RWPE1 (cell line): Measurements from ENCODE around the gene ASPDH.

Source experiments
- CTCF ChIA-PET: fragments of 350-600 bp; sonication (Branson Sonifier 250); formaldehyde crosslinking; extraction: SDS; loops from one replicate; lab custom pipeline; 2021; lab: Yijun Ruan, JAX
- POLR2A ChIA-PET: fragments of 400-600 bp; formaldehyde crosslinking; extraction: SDS; loops from one replicate; lab custom pipeline; 2020; ENCODE audit warnings: antibody characterized with exemption; ENCODE audit not compliant: low non-redundant PET; lab: Yijun Ruan, JAX
- DNase-seq: peaks from one replicate; pipeline ENCODE4 v3.0.0; 2012; ENCODE audit warnings: low spot score
- H3K27ac ChIP-seq: fragments of 450-650 bp; 2 replicates; pipeline ENCODE4 v1.5.1; 2017
- CTCF ChIP-seq: fragments of 450-650 bp; conservative IDR thresholded peaks from 2 replicates; pipeline ENCODE4 v1.5.1; 2017; ENCODE audit warnings: low read depth, mild to moderate bottlenecking

The ASPDH gene

GRCh38 chr19:50537769-50538230 lies 24.1 kb upstream of the ASPDH start:
- ChIA-PET CTCF (interaction anchor here (0.6 to 2.6 kb wide), 21 partner anchors 9 to 1150 kb away, joined by 3 to 23 read pairs (median 4); no protein-coding TSS in a partner anchor), POLR2A (no interaction called here)
- DNase-seq, result peak; percentile 76
- peak; percentile 80 for TF ChIP-seq CTCF
- no peak overlapping the region for H3K27ac ChIP-seq

GRCh38 chr19:50537306-50537685 lies 23.6 kb upstream of the ASPDH start:
- TF ChIP-seq CTCF, result no peak
- ChIA-PET CTCF (interaction anchor here (0.6 to 2.6 kb wide), 14 partner anchors 8 to 486 kb away, joined by 3 to 23 read pairs (median 4); no protein-coding TSS in a partner anchor), POLR2A (no interaction called here)
- no peak overlapping the region for H3K27ac ChIP-seq
- no peak for DNase-seq

GRCh38 chr19:50536662-50537305 lies 23.1 kb upstream of the ASPDH start:
- POLR2A ChIA-PET, result no interaction called here
- no peak for DNase-seq
- TF ChIP-seq CTCF, result no peak
- no peak overlapping the region for H3K27ac ChIP-seq
- CTCF ChIA-PET, result interaction anchor here (0.6 to 2.6 kb wide), 5 partner anchors 20 to 188 kb away, joined by 3 to 23 read pairs (median 5); no protein-coding TSS in a partner anchor

GRCh38 chr19:50535672-50536187 lies 22.0 kb upstream of the ASPDH start:
- ChIA-PET POLR2A (no interaction called here), CTCF (interaction anchor here (0.7 to 2.6 kb wide), 2 partner anchors 21 to 247 kb away, joined by 4 to 23 read pairs; no protein-coding TSS in a partner anchor)
- H3K27ac ChIP-seq, result no peak overlapping the region
- TF ChIP-seq CTCF, result no peak
- no peak for DNase-seq

- ChIA-PET POLR2A (no interaction called here), CTCF (no interaction called here)
- TF ChIP-seq CTCF, result no peak
- no peak for DNase-seq
- H3K27ac ChIP-seq, result no peak overlapping the region
Measured at GRCh38 chr19:50534478-50534877, 20.8 kb upstream of the ASPDH start.

- TF ChIP-seq CTCF, result no peak
- DNase-seq, result no peak
- H3K27ac ChIP-seq, result no peak overlapping the region
- ChIA-PET POLR2A (no interaction called here), CTCF (interaction anchor here (0.5 kb wide), 1 partner anchor 28 kb away, joined by 3 read pairs; no protein-coding TSS in a partner anchor)
Measured at GRCh38 chr19:50532952-50533351, 19.2 kb upstream of the ASPDH start.
